ENCODE data around the gene MEF2C. TPM values are rescaled to one million over a fixed set of nuclear protein-coding genes. Genes with fewer than 3 reads are reported as not detected.

Gene MEF2C
- total RNA-seq, 4 donors from 2014 or later: 17.3 to 58.0 (median 23.5) TPM

- DNase-seq: no peak
- TF ChIP-seq CTCF (IDR thresholded peaks at IDR 0.05) (no peak), POLR2AphosphoS5 (IDR thresholded peaks at IDR 0.05) (no peak), EP300 (IDR thresholded peaks at IDR 0.05; ENCODE audit: low read depth) (no peak)
- Histone ChIP-seq H3K4me1 (peaks cover 0 to 17% (median 14%) of the 10 kb centered on the region in 4 donors), H3K27ac (no peak overlapping the region), H3K4me3 (no peak overlapping the region), H3K9me3 (no peaks in the 10 kb centered on the region), H3K36me3 (no peaks in the 10 kb centered on the region), H3K27me3 (no peaks in the 10 kb centered on the region)
- 91 to 93% methylated on average over 1 of the region's 1 CpG for WGBS, 2 donors (ENCODE audit: low coverage in 1 of 2)
- in situ Hi-C loops (cut with MboI; ENCODE audit: low pct_ligation_motif_present in 1 of 4, low pct_unique_long_range_greater_than_20kb in 1 of 4, low sequenced_read_pairs in 3 of 4) (no loop called here), intact Hi-C loops (cut with DNase I; ENCODE audit: low total_unique reads) (loop anchor here (5.0 kb wide), 1 partner anchor 39 kb away; no protein-coding TSS in a partner anchor)
Measured at GRCh38 chr5:88837817-88838216, 45.2 kb downstream of the MEF2C start.

DNA sequence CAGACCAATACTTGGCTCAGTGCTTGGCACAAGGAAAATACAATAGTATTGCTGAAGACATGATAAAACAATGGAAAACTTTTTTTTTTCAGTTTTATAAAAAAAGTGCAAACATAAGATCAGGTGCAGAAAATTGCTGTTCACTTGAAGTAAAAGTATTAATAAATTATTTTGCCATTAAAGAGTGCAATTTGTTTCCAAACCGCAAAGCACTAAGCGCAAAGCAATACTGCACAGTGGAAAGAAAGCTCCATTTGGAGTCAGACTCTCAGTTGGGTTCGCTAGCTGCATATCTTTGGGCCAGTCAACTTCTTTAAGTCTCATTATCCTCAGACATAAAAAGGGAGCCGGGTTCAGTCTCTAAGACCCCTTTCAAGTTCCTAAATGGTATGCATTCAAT is 45.8 kb downstream of the MEF2C start:
- in situ Hi-C loops (cut with MboI; ENCODE audit: low pct_ligation_motif_present in 1 of 4, low pct_unique_long_range_greater_than_20kb in 1 of 4, low sequenced_read_pairs in 3 of 4): no loop called here
- Histone ChIP-seq H3K4me1 (peaks cover 0 to 17% (median 14%) of the 10 kb centered on the region in 4 donors), H3K4me3 (no peak overlapping the region), H3K27ac (peak overlapping the region; percentile 65 to 76 (median 70)), H3K9me3 (no peaks in the 10 kb centered on the region), H3K27me3 (no peaks in the 10 kb centered on the region), H3K36me3 (no peaks in the 10 kb centered on the region)
- WGBS, 2 donors (ENCODE audit: low coverage in 1 of 2): 90 to 93% methylated on average over 4 of the region's 4 CpGs
- intact Hi-C loops (cut with DNase I; ENCODE audit: low total_unique reads): loop anchor here (5.0 kb wide), 1 partner anchor 40 kb away; no protein-coding TSS in a partner anchor
- DNase-seq: no peak
- no peak for TF ChIP-seq POLR2AphosphoS5 (IDR thresholded peaks at IDR 0.05)
- no peak for TF ChIP-seq EP300 (IDR thresholded peaks at IDR 0.05; ENCODE audit: low read depth)
- TF ChIP-seq CTCF (IDR thresholded peaks at IDR 0.05): no peak
- no peak for TF ChIP-seq POLR2A (IDR thresholded peaks at IDR 0.05)

DNA sequence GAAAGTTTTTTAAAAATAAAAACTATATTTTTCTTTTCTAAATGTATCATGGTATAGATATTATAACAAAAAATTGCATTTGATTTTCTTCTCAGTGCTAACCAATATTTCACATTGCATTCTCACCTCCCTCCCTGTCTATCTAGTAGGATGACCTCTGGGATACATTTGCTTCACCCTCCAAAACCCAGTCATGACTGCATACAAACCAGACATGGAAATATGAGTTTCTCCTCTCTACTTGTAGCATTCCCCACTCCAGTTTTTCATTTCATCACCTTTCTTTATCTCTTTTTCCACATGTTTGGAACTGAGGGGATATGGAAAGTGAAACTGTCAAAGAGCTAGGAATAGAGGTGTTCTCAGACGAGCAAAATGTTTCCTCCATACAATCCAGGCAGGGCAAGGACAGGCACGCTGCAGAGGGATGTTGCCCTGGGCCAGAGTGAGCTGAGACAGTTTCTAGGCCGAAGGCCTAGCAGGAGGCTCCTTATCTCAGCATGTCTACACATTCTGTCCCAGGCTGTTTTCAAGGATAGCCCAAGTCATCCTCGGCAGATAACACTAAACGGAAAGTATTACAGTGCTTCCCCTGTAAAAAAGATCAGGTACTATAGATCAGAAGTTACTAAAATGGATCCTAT is 46.7 kb downstream of the MEF2C start:
- H3K27ac ChIP-seq: peak overlapping the region; percentile 65 to 76 (median 70)
- DNase-seq: no peak
- intact Hi-C loops (cut with DNase I; ENCODE audit: low total_unique reads) (loop anchor here (5.0 kb wide), 1 partner anchor 41 kb away; no protein-coding TSS in a partner anchor), in situ Hi-C loops (cut with MboI; ENCODE audit: low pct_ligation_motif_present in 1 of 4, low pct_unique_long_range_greater_than_20kb in 1 of 4, low sequenced_read_pairs in 3 of 4) (no loop called here)
- peaks cover 0 to 17% (median 14%) of the 10 kb centered on the region in 4 donors for H3K4me1 ChIP-seq
- 48 to 50% methylated on average over 5 of the region's 5 CpGs for WGBS, 2 donors (ENCODE audit: low coverage in 1 of 2)
- no peaks in the 10 kb centered on the region for H3K27me3 ChIP-seq
- H3K4me3 ChIP-seq: peak overlapping the region in 1 of 4 donors; percentile 4
- H3K9me3 ChIP-seq: no peaks in the 10 kb centered on the region
- H3K36me3 ChIP-seq: no peaks in the 10 kb centered on the region
- no peak for TF ChIP-seq CTCF (IDR thresholded peaks at IDR 0.05)
- TF ChIP-seq POLR2A (IDR thresholded peaks at IDR 0.05): no peak
- no peak for TF ChIP-seq EP300 (IDR thresholded peaks at IDR 0.05; ENCODE audit: low read depth)
- TF ChIP-seq POLR2AphosphoS5 (IDR thresholded peaks at IDR 0.05): no peak

- Histone ChIP-seq H3K27me3 (no peaks in the 10 kb centered on the region), H3K4me3 (no peak overlapping the region), H3K9me3 (no peaks in the 10 kb centered on the region), H3K36me3 (no peaks in the 10 kb centered on the region), H3K27ac (peak overlapping the region; percentile 57 to 68 (median 64)), H3K4me1 (peaks cover 0 to 17% (median 14%) of the 10 kb centered on the region in 4 donors)
- intact Hi-C loops (cut with DNase I; ENCODE audit: low total_unique reads) (no loop called here), in situ Hi-C loops (cut with MboI; ENCODE audit: low pct_ligation_motif_present in 1 of 4, low pct_unique_long_range_greater_than_20kb in 1 of 4, low sequenced_read_pairs in 3 of 4) (no loop called here)
- TF ChIP-seq POLR2A (IDR thresholded peaks at IDR 0.05) (no peak), EP300 (IDR thresholded peaks at IDR 0.05; ENCODE audit: low read depth) (no peak), POLR2AphosphoS5 (IDR thresholded peaks at IDR 0.05) (no peak), CTCF (IDR thresholded peaks at IDR 0.05) (no peak)
- DNase-seq: no peak
- WGBS, 2 donors (ENCODE audit: low coverage in 1 of 2): 81 to 88% methylated on average over 3 to 4 of the region's 4 CpGs
Measured at GRCh38 chr5:88834499-88834898, 48.5 kb downstream of the MEF2C start.
